ENCODE measurements around the gene HLA-DOB. TPM values are rescaled to one million over a fixed set of nuclear protein-coding genes. Genes with fewer than 3 reads are reported as not detected.

Gene HLA-DOB
- total RNA-seq, 1 experiment from 2014 or later: 0.79 TPM

- POLR2A ChIA-PET: no interaction called here
- peaks cover 91% of the 10 kb centered on the region for H3K27me3 Mint-ChIP-seq (ENCODE audit: insufficient read depth, unreplicated experiment)
- H3K27ac Mint-ChIP-seq (ENCODE audit: low read depth, unreplicated experiment): no peak overlapping the region
- CTCF ChIA-PET: interaction anchor here (0.6 to 2.0 kb wide), 3 partner anchors 11 to 71 kb away, joined by 3 to 5 read pairs (median 3); no protein-coding TSS in a partner anchor
- BruUV-seq (replicated peaks): no TSS peak
- no peaks in the 10 kb centered on the region for H3K4me1 Mint-ChIP-seq (ENCODE audit: insufficient read depth, unreplicated experiment)
- no peak for DNase-seq (ENCODE audit: unreplicated experiment)
- H3K9me3 Mint-ChIP-seq (ENCODE audit: unreplicated experiment): no peaks in the 10 kb centered on the region
- peaks cover 6% of the 10 kb centered on the region for H3K36me3 Mint-ChIP-seq (ENCODE audit: insufficient read depth, unreplicated experiment)
- TF ChIP-seq CTCF (IDR thresholded peaks at IDR 0.05; ENCODE audit: unreplicated experiment): no peak
- H3K4me3 Mint-ChIP-seq (ENCODE audit: unreplicated experiment): no peak overlapping the region
- intact Hi-C loops (cut with micrococcal nuclease): no loop called here
Measured at GRCh38 chr6:32774426-32774825, 42.4 kb downstream of the HLA-DOB start.

- H3K27me3 Mint-ChIP-seq (ENCODE audit: insufficient read depth, unreplicated experiment): peaks cover 99% of the 10 kb centered on the region
- DNase-seq (ENCODE audit: unreplicated experiment): no peak
- intact Hi-C loops (cut with micrococcal nuclease): no loop called here
- no peaks in the 10 kb centered on the region for H3K4me1 Mint-ChIP-seq (ENCODE audit: insufficient read depth, unreplicated experiment)
- H3K4me3 Mint-ChIP-seq (ENCODE audit: unreplicated experiment): no peak overlapping the region
- no TSS peak for BruUV-seq (replicated peaks)
- no peak for TF ChIP-seq CTCF (IDR thresholded peaks at IDR 0.05; ENCODE audit: unreplicated experiment)
- ChIA-PET CTCF (interaction anchor here (2.0 kb wide), 1 partner anchor 13 kb away, joined by 5 read pairs; no protein-coding TSS in a partner anchor), POLR2A (interaction anchor here (0.6 kb wide), 1 partner anchor 939 kb away, joined by 3 read pairs; no protein-coding TSS in a partner anchor)
- no peaks in the 10 kb centered on the region for H3K9me3 Mint-ChIP-seq (ENCODE audit: unreplicated experiment)
- no peak overlapping the region for H3K27ac Mint-ChIP-seq (ENCODE audit: low read depth, unreplicated experiment)
- H3K36me3 Mint-ChIP-seq (ENCODE audit: insufficient read depth, unreplicated experiment): peaks cover 6% of the 10 kb centered on the region
Measured at GRCh38 chr6:32772656-32773055, 44.1 kb downstream of the HLA-DOB start.

- H3K4me3 Mint-ChIP-seq (ENCODE audit: unreplicated experiment): no peak overlapping the region
- no peaks in the 10 kb centered on the region for H3K9me3 Mint-ChIP-seq (ENCODE audit: unreplicated experiment)
- ChIA-PET CTCF (no interaction called here), POLR2A (no interaction called here)
- no peaks in the 10 kb centered on the region for H3K4me1 Mint-ChIP-seq (ENCODE audit: insufficient read depth, unreplicated experiment)
- H3K27ac Mint-ChIP-seq (ENCODE audit: low read depth, unreplicated experiment): no peak overlapping the region
- no peak for DNase-seq (ENCODE audit: unreplicated experiment)
- intact Hi-C loops (cut with micrococcal nuclease): no loop called here
- H3K36me3 Mint-ChIP-seq (ENCODE audit: insufficient read depth, unreplicated experiment): no peaks in the 10 kb centered on the region
- no peak for TF ChIP-seq CTCF (IDR thresholded peaks at IDR 0.05; ENCODE audit: unreplicated experiment)
- BruUV-seq (replicated peaks): no TSS peak
- peaks cover 100% of the 10 kb centered on the region for H3K27me3 Mint-ChIP-seq (ENCODE audit: insufficient read depth, unreplicated experiment)
Measured at GRCh38 chr6:32764048-32764447, 52.8 kb downstream of the HLA-DOB start.

- ChIA-PET POLR2A (no interaction called here), CTCF (no interaction called here)
- no peak within 1 kb of the TSS for H3K27ac Mint-ChIP-seq (ENCODE audit: low read depth, unreplicated experiment)
- TF ChIP-seq CTCF (IDR thresholded peaks at IDR 0.05; ENCODE audit: unreplicated experiment): no peak
- no peaks in the 10 kb centered on the region for H3K4me1 Mint-ChIP-seq (ENCODE audit: insufficient read depth, unreplicated experiment)
- BruUV-seq (replicated peaks): no TSS peak
- no peaks in the 10 kb centered on the region for H3K36me3 Mint-ChIP-seq (ENCODE audit: insufficient read depth, unreplicated experiment)
- H3K27me3 Mint-ChIP-seq (ENCODE audit: insufficient read depth, unreplicated experiment): peaks cover 100% of the 10 kb centered on the region
- intact Hi-C loops (cut with micrococcal nuclease): no loop called here
- no peaks in the 10 kb centered on the region for H3K9me3 Mint-ChIP-seq (ENCODE audit: unreplicated experiment)
- peak; percentile 10 for DNase-seq (ENCODE audit: unreplicated experiment)
- no peak within 1 kb of the TSS for H3K4me3 Mint-ChIP-seq (ENCODE audit: unreplicated experiment)
Measured at GRCh38 chr6:32763421-32763820, 53.4 kb downstream of the HLA-DOB start, which contains the start of gene HLA-DQB2. Gene HLA-DQB2 (minus strand): TSS chr6:32763532. CDS start chr6:32763470, 62 bp downstream.

Other genes with a start within 250 kb of the HLA-DOB start
- gene HLA-DRB1, start 227.2 kb downstream of the HLA-DOB start, total RNA-seq (2022): not detected in 2 replicates
- not detected in 2 replicates for gene HLA-DQA1, start 179.6 kb downstream of the HLA-DOB start, total RNA-seq (2022)
- not detected in 2 replicates for gene HLA-DQB1, start 150.3 kb downstream of the HLA-DOB start, total RNA-seq (2022)
- gene HLA-DQA2, start 75.6 kb downstream of the HLA-DOB start, total RNA-seq (2022): not detected in 2 replicates
- gene HLA-DQB2, start 53.5 kb downstream of the HLA-DOB start, total RNA-seq (2022): not detected in 2 replicates
- gene TAP2, start 21.7 kb upstream of the HLA-DOB start, total RNA-seq (2022): 43.3 and 61.2 TPM in 2 replicates
- gene PSMB8, start 27.0 kb upstream of the HLA-DOB start, total RNA-seq (2022): 34.1 and 47.3 TPM in 2 replicates
- 32.3 and 35.2 TPM in 2 replicates for gene TAP1, start 36.7 kb upstream of the HLA-DOB start, total RNA-seq (2022)
- gene PSMB9, start 37.2 kb upstream of the HLA-DOB start, total RNA-seq (2022): 3.5 and 4.4 TPM in 2 replicates
- not detected in 2 replicates for gene HLA-DMB, start 124.0 kb upstream of the HLA-DOB start, total RNA-seq (2022)
- 2.4 and 2.9 TPM in 2 replicates for gene HLA-DMA, start 136.1 kb upstream of the HLA-DOB start, total RNA-seq (2022)
- 201 and 223 TPM in 2 replicates for gene BRD2, start 151.6 kb upstream of the HLA-DOB start, total RNA-seq (2022)
- gene HLA-DOA, start 192.6 kb upstream of the HLA-DOB start, total RNA-seq (2022): not detected in 2 replicates